22Rv1 (cell line): ENCODE data around the gene APOC3.

Source experiments
- CTCF ChIP-seq: fragments of 450-650 bp; IDR thresholded peaks from 2 replicates; pipeline ENCODE4 v1.5.1; 2017; ENCODE audit warnings: mild to moderate bottlenecking
- ZFX ChIP-seq: fragments of 450-650 bp; IDR thresholded peaks from 2 replicates; pipeline ENCODE4 v1.6.1; 2017; ENCODE audit warnings: antibody characterized with exemption, borderline replicate concordance

GRCh38 chr11:116825854-116826750 is 3.6 kb upstream of the APOC3 start:
- TF ChIP-seq CTCF: no peak
- no peak for TF ChIP-seq ZFX
